ENCODE data around the gene PIERCE2.
"Not testable (repeated sequence)": the region's sequence is repeated elsewhere in the genome, so short reads cannot be mapped to it uniquely, and the experiment has no call there.

The PIERCE2 gene

DNA sequence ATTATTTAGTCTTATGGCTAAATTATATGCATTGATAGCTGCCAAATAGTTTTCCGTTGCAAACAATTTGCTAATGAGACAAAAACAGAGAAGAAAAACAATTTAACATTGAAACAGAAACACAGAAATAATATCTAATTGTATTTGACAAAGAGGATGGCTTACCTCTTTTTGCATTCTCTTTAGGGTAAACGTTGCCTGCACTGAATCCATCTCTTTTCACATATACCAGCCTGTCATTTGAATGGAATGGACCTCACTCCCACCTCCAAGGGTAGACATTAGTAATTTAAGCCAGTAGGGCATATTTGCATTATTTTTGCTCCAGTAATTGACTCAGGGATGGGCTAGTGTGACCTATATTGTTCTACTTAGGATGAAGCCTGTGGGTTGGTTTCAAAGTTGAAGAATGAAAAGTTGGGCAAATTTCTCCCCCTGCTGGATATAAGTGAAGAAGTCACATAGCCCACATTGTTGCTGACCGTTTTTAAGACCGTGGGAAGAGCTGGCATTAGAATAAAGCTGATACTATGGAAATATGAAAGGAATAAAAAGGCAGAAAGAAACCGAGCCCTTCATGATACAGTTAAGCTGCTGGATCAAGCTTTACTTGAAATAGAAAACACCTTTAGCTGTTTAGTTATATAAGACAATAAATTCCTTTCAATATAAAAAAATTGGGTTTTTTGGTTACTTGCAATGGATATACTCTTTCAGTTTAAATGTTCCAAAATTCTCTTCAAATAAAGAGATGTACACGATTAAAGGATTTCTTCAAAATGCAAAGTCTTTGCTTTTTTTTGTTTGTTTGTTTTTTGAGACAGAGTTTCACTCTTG lies 26.9 kb downstream of the PIERCE2 start:
- TF ChIP-seq, protein P1, sequence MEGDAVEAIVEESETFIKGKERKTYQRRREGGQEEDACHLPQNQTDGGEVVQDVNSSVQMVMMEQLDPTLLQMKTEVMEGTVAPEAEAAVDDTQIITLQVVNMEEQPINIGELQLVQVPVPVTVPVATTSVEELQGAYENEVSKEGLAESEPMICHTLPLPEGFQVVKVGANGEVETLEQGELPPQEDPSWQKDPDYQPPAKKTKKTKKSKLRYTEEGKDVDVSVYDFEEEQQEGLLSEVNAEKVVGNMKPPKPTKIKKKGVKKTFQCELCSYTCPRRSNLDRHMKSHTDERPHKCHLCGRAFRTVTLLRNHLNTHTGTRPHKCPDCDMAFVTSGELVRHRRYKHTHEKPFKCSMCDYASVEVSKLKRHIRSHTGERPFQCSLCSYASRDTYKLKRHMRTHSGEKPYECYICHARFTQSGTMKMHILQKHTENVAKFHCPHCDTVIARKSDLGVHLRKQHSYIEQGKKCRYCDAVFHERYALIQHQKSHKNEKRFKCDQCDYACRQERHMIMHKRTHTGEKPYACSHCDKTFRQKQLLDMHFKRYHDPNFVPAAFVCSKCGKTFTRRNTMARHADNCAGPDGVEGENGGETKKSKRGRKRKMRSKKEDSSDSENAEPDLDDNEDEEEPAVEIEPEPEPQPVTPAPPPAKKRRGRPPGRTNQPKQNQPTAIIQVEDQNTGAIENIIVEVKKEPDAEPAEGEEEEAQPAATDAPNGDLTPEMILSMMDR (conservative IDR thresholded peaks at IDR 0.05; ENCODE audit: low read depth, low read length) = peak; percentile 71
- no peak overlapping the region for H3K4me3 ChIP-seq (ENCODE audit: low read length)
- no peak for DNase-seq (ENCODE audit: low read depth)

DNA sequence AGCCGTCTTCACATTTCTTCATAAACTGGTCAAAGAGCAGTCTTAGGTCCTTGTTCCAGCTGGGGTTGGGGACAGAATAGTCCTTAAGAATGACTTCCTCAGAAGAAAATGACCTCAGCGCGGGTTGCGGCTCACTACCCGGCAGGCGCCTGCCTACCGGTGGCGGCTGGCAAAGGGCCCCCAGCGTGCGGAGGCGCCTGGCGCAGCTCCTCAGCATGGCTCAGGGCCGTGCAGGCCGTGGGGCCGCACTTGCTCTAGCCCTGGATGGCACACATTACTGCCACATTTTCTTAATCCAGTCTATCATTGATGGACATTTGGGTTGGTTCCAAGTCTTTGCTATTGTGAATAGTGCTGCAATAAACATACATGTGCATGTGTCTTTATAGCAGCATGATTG lies 34.8 kb downstream of the PIERCE2 start:
- not testable (repeated sequence) for DNase-seq (ENCODE audit: low read depth)

DNA sequence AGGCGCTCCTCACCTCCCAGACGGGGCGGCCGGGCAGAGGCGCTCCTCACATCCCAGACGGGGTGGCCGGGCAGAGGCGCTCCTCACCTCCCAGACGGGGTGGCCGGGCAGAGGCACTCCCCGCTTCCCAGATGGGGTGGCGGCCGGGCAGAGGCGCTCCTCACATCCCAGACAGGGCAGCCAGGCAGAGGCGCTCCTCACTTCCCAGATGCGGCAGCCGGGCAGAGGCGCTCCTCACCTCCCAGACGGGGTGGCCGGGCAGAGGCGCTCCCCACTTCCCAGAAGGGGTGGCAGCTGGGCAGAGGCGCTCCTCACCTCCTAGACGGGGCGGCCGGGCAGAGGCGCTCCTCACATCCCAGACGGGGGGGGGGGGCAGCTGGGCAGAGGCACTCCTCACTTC lies 37.6 kb downstream of the PIERCE2 start:
- H3K4me3 ChIP-seq (ENCODE audit: low read length); DNase-seq (ENCODE audit: low read depth): not testable (repeated sequence)

More for the DNA sequence above, 34.8 kb downstream of the PIERCE2 start:
- not testable (repeated sequence) for H3K4me3 ChIP-seq (ENCODE audit: low read length)

DNA sequence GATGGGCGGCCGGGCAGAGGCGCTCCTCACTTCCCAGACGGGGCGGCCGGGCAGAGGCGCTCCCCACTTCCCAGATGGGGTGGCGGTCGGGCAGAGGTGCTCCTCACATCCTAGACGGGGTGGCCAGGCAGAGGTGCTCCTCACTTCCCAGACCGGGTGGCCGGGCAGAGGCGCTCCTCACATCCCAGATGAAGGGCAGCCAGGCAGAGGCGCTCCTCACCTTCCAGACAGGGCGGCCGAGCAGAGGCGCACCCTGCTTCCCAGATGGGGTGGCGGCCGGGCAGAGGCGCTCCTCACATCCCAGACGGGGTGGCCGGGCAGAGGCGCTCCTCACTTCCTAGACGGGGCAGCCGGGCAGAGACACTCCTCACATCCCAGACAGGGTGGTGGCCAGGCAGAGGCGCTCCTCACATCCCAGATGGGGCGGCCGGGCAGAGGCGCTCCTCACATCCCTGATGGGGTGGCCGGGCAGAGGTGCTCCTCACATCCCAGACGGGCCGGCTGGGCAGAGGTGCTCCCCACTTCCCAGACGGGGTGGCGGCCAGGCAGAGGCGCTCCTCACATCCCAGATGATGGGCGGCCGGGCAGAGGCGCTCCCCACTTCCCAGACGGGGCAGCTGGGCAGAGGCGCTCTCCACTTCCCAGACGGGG lies 38.2 kb downstream of the PIERCE2 start:
- not testable (repeated sequence) for H3K4me3 ChIP-seq (ENCODE audit: low read length); DNase-seq (ENCODE audit: low read depth)

DNA sequence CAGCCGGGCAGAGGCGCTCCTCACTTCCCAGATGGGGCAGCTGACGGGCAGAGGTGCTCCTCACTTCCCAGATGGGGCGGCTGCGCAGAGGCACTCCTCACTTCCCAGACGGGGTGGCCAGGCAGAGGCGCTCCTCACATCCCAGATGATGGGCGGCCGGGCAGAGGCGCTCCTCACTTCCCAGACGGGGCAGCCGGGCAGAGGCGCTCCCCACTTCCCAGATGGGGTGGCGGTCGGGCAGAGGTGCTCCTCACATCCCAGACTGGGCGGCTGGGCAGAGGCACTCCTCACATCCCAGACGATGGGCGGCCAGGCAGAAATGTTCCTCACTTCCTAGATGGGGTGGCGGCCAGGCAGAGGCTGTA lies 38.7 kb downstream of the PIERCE2 start:
- not testable (repeated sequence) for DNase-seq (ENCODE audit: low read depth); H3K4me3 ChIP-seq (ENCODE audit: low read length)

DNA sequence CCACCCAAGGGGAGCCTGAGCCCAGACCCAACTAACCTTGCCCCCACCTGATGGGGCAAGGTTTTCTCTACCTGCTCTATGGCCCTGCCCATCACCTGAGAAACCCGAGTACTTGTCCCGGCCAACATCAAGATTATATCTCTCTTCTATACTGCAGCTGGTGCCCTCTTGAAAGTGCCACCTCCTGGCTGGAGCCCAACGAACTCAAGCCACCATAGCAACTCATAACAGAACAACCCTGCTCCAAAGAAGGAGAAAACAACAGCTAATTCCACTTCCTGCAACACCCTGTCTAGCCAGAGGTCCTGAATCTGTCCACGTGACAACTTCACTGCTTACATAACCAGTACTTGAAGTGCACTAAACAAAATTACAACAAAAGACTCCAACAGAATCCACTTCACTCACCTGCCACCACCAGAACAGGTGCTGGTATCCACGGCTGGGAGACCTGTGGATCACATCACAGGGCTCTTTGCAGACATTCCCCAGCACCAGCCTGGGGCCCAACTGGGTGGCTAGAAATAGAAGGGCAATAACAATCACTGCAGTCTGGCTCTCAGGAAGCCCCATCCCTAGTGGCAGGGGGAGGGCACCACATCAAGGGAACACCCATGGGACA lies 49.2 kb downstream of the PIERCE2 start:
- TF ChIP-seq, protein P1 (conservative IDR thresholded peaks at IDR 0.05; ENCODE audit: low read depth, low read length) = no peak
- no peak for DNase-seq (ENCODE audit: low read depth)
- no peak overlapping the region for H3K4me3 ChIP-seq (ENCODE audit: low read length)

DNA sequence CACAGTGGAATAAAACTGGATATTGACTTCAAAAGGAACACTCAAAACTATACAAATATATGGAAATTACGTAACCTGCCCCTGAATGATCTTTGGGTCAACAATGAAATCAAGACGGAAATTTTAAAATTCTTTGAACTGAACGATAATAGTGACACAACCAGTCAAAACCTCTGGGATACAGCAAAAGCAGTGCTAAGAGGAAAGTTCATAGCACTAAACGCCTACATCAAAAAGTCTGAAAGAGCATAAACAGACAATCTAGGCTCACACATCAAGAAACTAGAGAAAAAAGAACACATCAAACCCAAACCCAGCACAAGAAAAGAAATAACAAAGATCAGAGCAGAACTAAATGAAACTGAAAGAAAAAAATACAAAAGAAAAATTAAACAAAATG lies 53.2 kb downstream of the PIERCE2 start:
- no peak for DNase-seq (ENCODE audit: low read depth)
- TF ChIP-seq, protein P1 (conservative IDR thresholded peaks at IDR 0.05; ENCODE audit: low read depth, low read length) = no peak
- no peak overlapping the region for H3K4me3 ChIP-seq (ENCODE audit: low read length)

DNA sequence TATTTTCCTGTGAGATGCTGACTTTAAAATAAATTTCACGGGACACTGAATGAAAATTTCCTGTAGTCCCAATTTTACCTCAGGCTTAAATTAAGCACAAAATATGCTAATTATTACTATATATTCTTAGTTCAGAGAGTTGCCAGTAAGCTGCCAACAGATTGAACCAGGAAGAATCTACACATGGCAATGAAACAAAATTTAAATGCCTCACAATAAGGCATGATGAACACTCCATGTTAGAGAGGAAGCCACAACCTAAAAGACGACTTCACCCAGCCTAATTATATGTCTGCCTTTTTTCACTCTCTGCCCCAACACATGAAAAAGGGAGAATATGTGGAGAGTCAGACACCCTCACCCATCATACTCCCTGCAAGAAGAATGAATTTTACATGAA lies 60.0 kb downstream of the PIERCE2 start:
- TF ChIP-seq, protein P1 (conservative IDR thresholded peaks at IDR 0.05; ENCODE audit: low read depth, low read length) = no peak
- H3K4me3 ChIP-seq (ENCODE audit: low read length) = no peak overlapping the region

More for the DNA sequence above, 60.0 kb downstream of the PIERCE2 start:
- DNase-seq (ENCODE audit: low read depth) = no peak

Data from retinal pigment epithelial cell (primary cell).